GM21360 (cell line): Measurements from ENCODE around the gene SAP30L.

Source experiments
- ATAC-seq: cut with Tn5 transposase; IDR thresholded peaks from one replicate; pipeline ENCODE4 v1.9.1; 2021; ENCODE audit warnings: mild to moderate bottlenecking, moderate library complexity; ENCODE audit not compliant: unreplicated experiment

Gene SAP30L

DNA sequence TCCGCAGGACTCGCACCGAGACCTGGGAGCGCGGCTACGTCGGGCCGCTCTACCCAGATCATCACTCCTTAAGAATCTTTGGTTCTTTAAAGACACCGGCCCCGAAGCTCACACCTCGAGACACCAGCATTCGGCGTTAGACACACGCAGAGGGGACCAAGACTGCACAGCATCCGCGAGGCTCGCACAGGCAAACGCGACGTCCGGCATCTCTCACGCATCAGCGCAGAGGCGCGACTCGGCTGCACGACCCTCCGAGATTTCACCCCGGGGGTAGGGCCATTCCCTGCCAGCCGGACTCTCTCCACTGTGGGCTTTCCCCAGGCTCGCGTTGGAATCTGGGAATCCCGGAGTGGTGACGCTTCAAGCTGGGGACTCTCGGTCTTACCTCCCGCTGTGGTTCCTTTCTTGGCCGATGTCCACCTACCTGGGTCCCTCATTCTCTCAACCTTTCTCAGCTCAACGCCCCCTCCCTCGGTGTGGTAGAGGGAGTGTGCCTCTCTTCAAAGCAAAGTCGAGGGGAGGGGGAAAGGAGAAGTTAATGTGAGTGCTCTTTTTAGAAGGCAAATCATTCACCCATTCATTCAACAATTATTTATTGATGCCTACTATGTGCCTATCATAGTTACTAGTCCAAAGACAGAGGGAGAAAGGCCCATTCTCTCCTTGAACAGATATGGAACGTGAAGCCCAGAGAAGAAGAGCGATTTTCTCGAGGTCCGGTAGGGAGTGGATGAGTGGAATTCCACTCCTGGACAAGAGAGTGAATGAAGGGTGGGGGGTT is 33.6 kb downstream of the SAP30L start:
- ATAC-seq = no peak

DNA sequence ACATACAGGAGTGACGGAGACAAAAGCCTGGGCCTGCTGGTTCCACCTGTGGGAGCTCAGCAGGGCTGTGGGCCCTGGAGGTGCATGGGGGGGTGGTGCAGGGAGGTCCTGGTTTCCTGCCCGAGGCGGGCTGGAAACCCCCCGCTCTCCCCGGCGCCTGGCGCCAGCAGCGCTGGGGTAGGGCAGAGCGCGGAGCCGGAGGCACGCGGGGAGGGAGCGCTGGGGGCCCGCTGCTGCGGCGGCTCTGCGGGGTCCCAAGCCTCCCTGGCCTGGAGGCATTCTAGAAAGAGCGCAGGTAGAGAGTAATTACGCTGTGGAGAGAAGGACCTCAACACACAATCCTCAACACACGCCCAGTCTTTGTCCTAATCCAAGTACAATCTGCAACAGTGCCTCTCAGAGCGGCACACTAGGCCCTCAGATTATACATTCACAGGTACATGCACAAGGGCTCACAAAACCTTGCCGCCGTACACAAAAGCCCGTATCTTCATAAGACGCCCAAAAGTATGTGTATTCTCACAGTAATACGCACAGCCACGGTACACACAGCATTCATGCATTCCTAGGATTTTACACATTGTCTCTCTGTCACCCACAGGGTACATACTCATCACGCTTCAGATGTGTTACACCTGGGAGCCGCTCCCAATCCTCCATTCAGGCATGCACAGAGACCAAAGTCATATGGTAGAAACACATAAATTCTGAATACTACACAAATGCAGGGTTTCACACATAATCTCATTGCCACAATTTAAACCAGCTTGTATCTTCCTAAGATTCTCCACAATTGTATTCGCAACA is 34.4 kb downstream of the SAP30L start:
- no peak for ATAC-seq

DNA sequence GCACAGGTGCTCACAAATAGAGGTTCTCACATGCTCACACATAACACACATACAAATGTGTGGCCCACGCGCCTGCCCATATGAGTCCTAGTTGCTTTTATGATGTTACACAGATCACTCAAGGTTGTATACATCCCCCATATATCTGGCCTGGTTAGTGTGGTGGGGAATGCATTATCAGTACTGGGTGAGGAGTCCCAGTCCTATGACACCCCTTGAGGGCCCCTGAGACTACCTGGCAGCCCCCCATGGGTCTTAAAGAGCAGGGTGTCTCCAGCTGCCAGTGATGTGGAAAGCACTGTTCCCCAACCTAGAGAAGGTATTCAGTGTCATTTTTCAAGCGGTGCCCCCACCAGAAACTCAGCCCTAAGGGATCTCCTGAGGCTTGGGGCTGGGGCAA is 35.0 kb downstream of the SAP30L start:
- no peak for ATAC-seq

GRCh38 chr5:154481584-154482381 is 36.0 kb downstream of the SAP30L start:
- no peak for ATAC-seq

GRCh38 chr5:154482528-154483449 is 37.0 kb downstream of the SAP30L start:
- no peak for ATAC-seq

DNA sequence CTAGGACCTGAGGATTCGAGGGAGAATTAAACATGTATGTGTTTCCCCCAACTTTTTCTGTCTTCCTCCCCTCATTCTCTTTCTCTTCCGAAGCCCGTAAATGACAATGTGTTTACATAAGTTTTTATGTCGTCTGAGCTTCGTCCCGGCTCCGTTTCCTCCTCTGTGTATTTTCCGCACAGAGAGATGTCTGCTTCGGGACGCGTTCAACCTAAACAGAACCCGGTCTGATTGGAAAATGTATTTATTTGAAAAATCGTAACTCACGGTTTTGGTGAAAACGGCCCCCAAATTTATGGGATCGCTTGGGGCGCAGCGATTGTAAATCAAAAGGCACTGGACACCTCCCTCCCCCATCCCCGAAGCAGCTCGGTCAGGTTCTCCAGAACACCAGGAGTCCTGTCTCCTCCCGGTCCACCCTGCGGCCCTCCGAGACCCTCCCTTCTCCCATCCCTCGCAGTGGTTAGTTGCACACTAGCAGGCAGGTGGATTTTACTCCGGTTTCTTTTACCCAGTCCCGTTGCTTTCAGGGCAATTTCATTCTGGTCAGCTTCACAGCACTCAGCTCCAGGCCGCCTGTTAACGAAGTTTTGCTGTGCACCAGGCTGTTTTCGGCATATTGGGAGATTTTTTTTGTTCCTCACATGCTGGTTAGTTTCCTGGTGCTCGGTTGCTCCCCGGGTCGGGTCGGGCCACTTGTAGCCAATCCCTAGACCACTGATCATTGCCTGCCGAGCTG is 38.0 kb downstream of the SAP30L start:
- no peak for ATAC-seq

DNA sequence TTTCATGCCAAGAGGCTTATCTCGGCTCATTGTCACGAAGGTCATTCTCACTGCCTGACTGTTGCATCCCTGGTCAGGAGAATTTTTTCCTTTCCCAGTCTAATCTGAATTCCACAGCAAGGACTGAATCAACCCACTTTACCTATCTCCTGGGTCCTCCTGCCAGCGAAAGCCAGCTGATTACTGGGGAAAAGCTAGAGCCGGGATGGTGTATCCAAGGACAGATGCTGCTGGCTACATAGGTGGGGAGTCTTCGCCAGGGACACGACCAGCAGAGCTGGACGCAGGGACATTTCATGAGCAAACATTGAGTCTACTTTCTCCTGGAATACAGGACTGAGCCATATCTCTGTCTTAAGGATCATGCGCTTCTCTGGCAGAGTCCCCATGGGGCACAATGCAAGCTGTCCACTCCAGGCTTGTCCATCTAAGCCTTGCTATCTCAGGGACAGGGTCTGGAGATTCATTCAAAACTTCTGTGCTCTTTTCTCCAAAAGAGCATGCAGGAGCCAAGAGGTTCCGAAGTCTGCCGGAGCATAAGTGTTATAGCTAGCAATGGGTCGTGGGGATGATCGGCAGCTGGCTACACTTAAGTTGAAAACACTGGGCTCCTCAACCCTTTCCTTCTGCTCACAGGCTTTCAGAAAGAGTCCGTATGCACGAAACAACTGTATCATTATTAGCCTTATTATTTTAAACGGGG is 38.7 kb downstream of the SAP30L start:
- ATAC-seq = no peak

DNA sequence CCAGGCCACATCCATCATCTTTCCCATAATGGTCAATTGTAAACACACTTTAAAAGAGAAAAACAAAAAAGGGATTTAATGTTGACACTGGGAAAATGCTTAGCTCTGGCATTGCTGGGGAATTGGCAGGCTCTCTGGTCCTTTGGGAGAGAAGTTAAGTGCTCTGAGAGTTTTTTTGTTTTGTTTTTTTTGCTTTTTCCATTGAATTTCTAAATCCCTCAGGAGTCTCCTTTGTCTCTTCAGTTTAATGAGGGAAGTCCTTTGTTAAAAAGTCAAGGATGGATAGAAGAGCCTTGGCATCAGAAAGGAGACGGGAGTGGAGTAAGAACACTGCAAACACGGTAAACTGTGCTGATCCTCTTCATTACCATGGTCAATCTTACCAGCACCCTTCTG is 39.3 kb downstream of the SAP30L start:
- ATAC-seq = no peak

- no peak for ATAC-seq
Measured at GRCh38 chr5:154485850-154486426, 40.1 kb downstream of the SAP30L start.

DNA sequence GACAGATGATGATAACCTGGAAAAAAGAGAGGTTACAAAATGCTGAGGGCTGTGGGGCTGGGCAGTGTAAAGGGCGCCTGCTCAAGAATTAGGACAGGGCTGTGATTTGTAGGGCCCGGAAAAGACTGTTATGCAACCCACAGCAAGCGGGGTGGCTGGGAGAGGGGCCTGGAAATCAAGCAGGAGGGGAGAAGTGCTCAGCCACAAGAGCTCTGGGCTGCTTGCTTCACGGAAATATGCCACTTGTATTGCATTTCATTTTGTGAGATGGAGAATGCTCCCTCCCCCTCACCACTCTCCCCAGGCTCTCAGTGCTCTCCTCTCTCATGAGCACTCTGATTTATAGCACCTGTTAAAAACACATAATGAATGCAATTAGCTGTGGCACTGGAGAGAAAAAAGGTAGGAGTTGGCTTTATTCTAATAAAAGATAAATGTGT is 40.6 kb downstream of the SAP30L start:
- no peak for ATAC-seq

DNA sequence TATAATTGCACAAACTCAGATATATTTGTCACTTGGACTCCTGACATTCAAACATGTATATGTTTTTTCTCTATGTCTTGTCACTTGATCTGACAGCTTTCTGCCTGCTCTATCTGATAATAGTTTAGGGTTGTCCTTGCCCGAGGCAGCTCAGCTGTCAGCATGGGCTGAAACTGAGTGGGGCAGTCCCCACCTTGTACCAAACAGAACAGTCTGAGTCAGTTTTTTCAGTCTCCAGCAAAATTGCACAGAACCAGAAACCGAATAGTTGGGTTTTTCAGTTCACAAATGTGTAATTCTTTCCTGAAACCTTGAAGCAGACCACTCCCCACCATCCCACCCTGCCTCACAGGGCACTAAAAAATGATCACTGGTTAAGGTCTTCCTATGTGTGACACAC is 41.7 kb downstream of the SAP30L start:
- ATAC-seq = peak; percentile 98

DNA sequence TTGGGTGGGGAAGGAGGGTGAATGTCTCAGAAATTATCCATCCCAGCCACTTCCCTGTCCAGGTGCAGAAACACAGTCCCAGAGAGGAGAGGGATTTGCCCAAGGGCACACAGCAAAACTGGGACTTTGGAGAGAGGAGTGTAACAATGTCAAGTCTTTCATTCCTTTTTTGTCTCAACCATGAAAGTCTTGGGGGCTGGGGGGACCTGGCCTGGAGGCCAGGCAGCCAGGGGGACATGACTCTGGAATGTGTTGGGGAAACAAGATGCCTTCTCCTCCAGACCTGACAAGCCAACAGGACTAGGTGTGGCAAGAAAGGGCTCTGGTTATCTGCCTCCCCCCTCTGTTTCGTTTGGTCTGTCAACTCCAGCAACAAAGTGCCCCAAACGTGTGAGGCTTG is 46.1 kb downstream of the SAP30L start:
- ATAC-seq = no peak

DNA sequence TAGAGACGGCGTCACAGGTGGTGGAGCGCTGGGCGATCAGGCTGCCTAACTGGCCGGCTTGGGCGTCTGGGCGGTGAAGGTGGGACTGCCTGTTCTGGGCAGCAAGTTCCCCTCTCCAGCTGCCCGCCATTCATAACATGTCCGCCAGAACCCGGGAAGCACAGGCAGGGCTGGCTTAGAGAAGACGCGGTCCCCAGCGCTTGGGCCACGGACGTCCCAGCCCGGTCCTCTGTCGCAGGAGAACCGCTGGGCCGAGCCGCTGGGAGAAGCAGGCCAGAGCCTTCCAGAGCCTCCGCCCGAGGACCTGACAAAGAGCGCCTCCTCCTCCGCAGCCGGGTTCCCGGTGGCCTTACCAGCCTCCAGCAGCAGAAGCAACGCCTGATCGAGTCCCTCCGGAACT is 47.5 kb downstream of the SAP30L start:
- no peak for ATAC-seq

GRCh38 chr5:154494036-154494435 is 48.2 kb downstream of the SAP30L start:
- ATAC-seq = no peak

GRCh38 chr5:154498591-154498990 is 52.8 kb downstream of the SAP30L start:
- no peak for ATAC-seq

- no peak for ATAC-seq
Measured at GRCh38 chr5:154498994-154499393, 53.2 kb downstream of the SAP30L start.

DNA sequence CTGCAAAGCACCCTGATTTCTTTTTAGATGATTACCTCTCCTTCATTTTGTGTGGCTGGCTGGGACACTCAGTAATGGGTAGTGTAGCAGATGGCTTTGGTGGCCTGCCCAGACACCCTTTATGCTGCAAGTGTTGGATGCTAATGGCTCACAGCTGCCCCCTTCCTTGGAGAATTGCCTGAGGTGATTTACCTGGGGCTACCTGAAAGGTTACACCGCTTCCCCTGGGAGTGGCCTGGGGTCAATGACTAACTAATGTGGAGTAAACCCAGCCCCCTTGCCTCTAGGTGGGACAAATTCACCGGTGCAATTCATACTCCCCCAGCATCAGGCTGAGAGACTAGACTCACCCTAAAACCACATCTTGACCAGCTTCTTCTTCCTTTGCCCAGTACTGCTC is 55.8 kb downstream of the SAP30L start:
- ATAC-seq = no peak

DNA sequence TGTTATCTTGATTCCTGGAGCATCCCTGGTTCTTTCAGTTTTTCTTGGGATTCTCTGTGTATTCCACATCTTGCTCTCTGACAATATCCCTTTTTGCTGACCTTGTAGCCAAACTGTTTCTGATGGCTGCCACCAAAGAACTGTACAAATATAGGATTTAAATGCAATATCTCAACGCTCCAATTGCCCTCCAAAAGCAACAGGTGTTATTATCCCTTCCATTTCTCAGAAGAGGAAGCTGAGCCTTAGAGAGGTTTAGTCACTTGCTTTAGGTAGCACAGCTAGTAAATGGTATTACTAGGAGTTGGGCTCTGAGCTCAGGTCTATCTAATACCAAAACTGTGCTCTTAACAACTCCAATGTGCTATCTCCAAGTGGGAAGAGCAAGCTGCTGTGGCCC is 56.4 kb downstream of the SAP30L start:
- ATAC-seq = no peak

DNA sequence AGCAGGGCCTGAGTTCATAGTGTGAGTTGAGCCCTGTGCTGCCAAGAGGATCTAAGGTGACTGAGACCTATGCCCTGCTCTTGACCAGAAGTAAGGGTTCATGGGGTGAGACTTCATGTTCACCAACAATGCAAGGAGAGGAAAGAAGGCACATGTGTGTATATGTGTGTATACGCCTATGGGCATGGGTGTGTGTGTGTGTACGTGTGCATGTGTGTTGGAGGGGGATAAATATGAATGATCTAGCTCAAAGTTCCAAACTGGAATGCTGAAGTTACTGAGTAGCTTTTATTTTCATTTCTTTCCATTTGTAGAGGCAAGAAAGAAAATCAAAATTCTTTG is 57.9 kb downstream of the SAP30L start:
- ATAC-seq = no peak
